ENCODE measurements around the gene CDH4.

The CDH4 gene

DNA sequence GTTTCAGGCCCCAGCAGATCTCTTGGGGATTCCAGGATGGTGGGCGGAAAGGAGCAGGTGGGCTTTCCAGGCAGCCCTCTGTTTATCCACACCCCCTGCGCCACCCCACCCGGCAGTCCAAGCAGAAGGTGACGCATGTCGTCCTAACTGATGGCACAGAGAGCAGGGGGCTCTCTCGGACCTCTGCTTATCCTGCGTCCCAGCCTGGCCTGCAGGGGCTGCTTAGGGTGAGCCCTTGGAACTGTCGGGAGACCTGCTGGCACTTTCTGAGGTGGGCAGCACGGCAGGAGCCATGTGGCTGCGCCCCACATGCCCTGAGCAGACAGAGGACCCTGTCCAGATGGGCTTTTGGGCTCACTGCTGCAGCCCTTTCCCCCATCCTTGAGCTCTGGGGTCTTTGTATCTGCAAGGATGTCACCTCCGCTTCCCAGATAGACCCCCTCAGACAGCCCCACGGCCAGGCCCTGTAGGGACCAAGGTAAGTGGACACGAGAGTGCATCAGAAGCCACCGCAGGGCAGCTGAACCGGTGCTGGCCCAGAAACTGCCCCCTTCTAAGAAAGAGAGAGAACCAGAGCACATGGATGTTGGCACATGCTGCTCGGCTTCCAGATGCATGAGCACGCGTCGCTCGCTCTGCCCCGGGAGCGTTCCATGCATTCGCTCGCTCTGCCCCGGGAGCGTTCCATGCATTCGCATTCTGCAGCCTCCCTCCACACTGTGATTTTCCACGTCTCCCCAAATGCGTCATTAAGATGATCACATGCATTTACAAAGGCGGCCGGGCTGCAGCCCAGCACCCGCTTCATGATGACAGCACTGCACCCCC, 566.9 kb downstream of the CDH4 start:
- TF ChIP-seq, protein P1, sequence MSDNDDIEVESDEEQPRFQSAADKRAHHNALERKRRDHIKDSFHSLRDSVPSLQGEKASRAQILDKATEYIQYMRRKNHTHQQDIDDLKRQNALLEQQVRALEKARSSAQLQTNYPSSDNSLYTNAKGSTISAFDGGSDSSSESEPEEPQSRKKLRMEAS (IDR thresholded peaks at IDR 0.05): no peak
- no peak for TF ChIP-seq NFIC (IDR thresholded peaks at IDR 0.05)

- TF ChIP-seq RAD21 (IDR thresholded peaks at IDR 0.05; ENCODE audit: low read depth) (no peak), REST (IDR thresholded peaks at IDR 0.05; ENCODE audit: low read depth) (no peak), TEAD4 (IDR thresholded peaks at IDR 0.05) (no peak), FOXM1 (IDR thresholded peaks at IDR 0.05; ENCODE audit: borderline replicate concordance, low read depth) (no peak), CREB1 (IDR thresholded peaks at IDR 0.05; ENCODE audit: low read depth) (no peak), CEBPB (IDR thresholded peaks at IDR 0.05) (no peak), NFIC (IDR thresholded peaks at IDR 0.05) (no peak), EGR1 (IDR thresholded peaks at IDR 0.05) (no peak), TCF12 (IDR thresholded peaks at IDR 0.05; ENCODE audit: low read depth) (no peak), YY1 (IDR thresholded peaks at IDR 0.05; ENCODE audit: low read depth) (no peak), EP300 (IDR thresholded peaks at IDR 0.05; ENCODE audit: borderline replicate concordance) (no peak), TAF1 (IDR thresholded peaks at IDR 0.05; ENCODE audit: low read depth) (no peak), ZBTB7A (IDR thresholded peaks at IDR 0.05; ENCODE audit: low read depth) (no peak)
- TF ChIP-seq, protein P2, sequence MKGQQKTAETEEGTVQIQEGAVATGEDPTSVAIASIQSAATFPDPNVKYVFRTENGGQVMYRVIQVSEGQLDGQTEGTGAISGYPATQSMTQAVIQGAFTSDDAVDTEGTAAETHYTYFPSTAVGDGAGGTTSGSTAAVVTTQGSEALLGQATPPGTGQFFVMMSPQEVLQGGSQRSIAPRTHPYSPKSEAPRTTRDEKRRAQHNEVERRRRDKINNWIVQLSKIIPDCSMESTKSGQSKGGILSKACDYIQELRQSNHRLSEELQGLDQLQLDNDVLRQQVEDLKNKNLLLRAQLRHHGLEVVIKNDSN (IDR thresholded peaks at IDR 0.05): no peak
- TF ChIP-seq, protein P1 (IDR thresholded peaks at IDR 0.05): no peak
Measured at GRCh38 chr20:61819574-61819846, 567.4 kb downstream of the CDH4 start.

GRCh38 chr20:61819921-61820825, 568.1 kb downstream of the CDH4 start:
- TF ChIP-seq TEAD4 (IDR thresholded peaks at IDR 0.05): no peak
- TF ChIP-seq, protein P2 (IDR thresholded peaks at IDR 0.05): no peak
- no peak for TF ChIP-seq FOXM1 (IDR thresholded peaks at IDR 0.05; ENCODE audit: borderline replicate concordance, low read depth)
- no peak for TF ChIP-seq EP300 (IDR thresholded peaks at IDR 0.05; ENCODE audit: borderline replicate concordance)
- no peak for TF ChIP-seq TAF1 (IDR thresholded peaks at IDR 0.05; ENCODE audit: low read depth)
- TF ChIP-seq NFIC (IDR thresholded peaks at IDR 0.05): no peak
- no peak for TF ChIP-seq EGR1 (IDR thresholded peaks at IDR 0.05)
- TF ChIP-seq REST (IDR thresholded peaks at IDR 0.05; ENCODE audit: low read depth): no peak
- TF ChIP-seq, protein P1 (IDR thresholded peaks at IDR 0.05): no peak
- TF ChIP-seq ZBTB7A (IDR thresholded peaks at IDR 0.05; ENCODE audit: low read depth): no peak
- no peak for TF ChIP-seq CEBPB (IDR thresholded peaks at IDR 0.05)
- no peak for TF ChIP-seq RAD21 (IDR thresholded peaks at IDR 0.05; ENCODE audit: low read depth)
- no peak for TF ChIP-seq CREB1 (IDR thresholded peaks at IDR 0.05; ENCODE audit: low read depth)
- no peak for TF ChIP-seq YY1 (IDR thresholded peaks at IDR 0.05; ENCODE audit: low read depth)
- TF ChIP-seq TCF12 (IDR thresholded peaks at IDR 0.05; ENCODE audit: low read depth): no peak

GRCh38 chr20:61821735-61822134, 569.7 kb downstream of the CDH4 start:
- TF ChIP-seq RAD21 (IDR thresholded peaks at IDR 0.05; ENCODE audit: low read depth) (no peak), TCF12 (IDR thresholded peaks at IDR 0.05; ENCODE audit: low read depth) (no peak), CREB1 (IDR thresholded peaks at IDR 0.05; ENCODE audit: low read depth) (no peak), FOXM1 (IDR thresholded peaks at IDR 0.05; ENCODE audit: borderline replicate concordance, low read depth) (no peak), YY1 (IDR thresholded peaks at IDR 0.05; ENCODE audit: low read depth) (no peak), NFIC (IDR thresholded peaks at IDR 0.05) (no peak), ZBTB7A (IDR thresholded peaks at IDR 0.05; ENCODE audit: low read depth) (no peak), CEBPB (IDR thresholded peaks at IDR 0.05) (no peak), REST (IDR thresholded peaks at IDR 0.05; ENCODE audit: low read depth) (no peak), EGR1 (IDR thresholded peaks at IDR 0.05) (no peak), EP300 (IDR thresholded peaks at IDR 0.05; ENCODE audit: borderline replicate concordance) (no peak), TEAD4 (IDR thresholded peaks at IDR 0.05) (no peak), TAF1 (IDR thresholded peaks at IDR 0.05; ENCODE audit: low read depth) (no peak)
- TF ChIP-seq, protein P2 (IDR thresholded peaks at IDR 0.05): no peak
- TF ChIP-seq, protein P1 (IDR thresholded peaks at IDR 0.05): no peak

Measured in Ishikawa (cell line).